Stimulated activated CD4-positive, alpha-beta T cell treated with anti-CD3 and anti-CD28 coated beads, TNF-alpha, amount 100 ng/mL, for 4 hours (primary cell): Measurements from ENCODE around the gene HSDL1.

Experiments
- DNase-seq, 3 experiments: peaks; one replicate each; pipeline ENCODE4 v3.0.0-alpha.2; 2020; ENCODE audit warnings: low read depth in 3 of 3

The HSDL1 gene

GRCh38 chr16:84082110-84082509 is 62.9 kb downstream of the HSDL1 start:
- no peak for DNase-seq

GRCh38 chr16:84081446-84081989 is 63.5 kb downstream of the HSDL1 start:
- DNase-seq, result no peak

DNA sequence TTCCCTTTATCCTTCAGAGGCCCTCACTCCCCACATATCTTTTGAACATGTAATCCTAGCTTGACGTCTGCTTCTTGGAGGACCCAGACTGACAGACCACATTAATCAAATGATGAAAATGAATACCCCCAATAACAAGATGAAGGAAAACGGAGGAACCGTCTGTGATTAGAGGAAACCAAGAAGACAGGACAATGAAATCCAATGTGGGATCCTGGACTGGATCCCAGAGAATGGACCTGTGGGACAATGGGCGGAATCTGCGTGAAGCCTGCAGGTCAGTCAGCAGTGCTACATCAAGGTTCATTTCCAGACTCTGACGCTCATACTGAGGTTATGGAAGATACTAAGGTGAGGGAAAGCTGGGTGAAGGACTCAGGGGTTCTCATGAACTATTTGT is 64.2 kb downstream of the HSDL1 start:
- no peak for DNase-seq

DNA sequence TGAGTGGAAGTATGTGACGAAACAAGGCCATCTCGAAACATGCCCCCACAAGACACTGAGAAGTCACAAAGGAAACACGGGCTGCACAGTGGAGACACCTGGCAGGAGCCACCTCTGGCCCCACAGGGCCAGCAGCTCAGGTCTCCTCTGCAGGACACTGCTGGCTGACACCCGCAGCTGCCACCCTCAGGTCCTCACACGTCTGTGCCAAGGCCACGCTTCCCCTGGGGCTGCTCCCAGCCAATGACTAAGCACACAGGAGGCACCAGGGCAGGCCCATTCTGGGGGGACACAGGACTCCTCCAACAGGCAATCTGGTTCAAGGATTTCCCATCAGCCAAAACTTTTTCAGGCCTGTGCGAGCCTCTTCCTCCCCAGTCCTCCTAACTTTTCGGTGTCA is 64.6 kb downstream of the HSDL1 start:
- no peak for DNase-seq

DNA sequence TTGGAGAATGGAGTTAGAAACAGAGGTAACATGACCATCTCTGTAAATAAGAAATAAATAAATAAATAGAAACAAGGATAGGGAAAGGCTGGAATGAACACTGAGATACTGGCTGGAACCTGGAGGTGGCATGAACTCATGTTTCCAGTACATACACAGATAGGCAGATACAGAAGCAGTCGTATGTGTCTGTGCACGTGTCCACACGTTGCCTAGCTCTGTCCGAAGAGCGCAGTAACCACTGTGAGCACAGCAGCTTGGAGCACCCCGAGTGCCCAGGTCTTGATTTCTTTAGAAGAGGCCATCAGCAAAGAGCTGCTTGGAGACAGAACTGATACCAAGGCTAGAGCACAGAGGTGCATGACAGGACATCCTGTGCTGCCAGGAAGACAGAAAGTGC is 65.3 kb downstream of the HSDL1 start:
- no peak for DNase-seq

GRCh38 chr16:84075376-84075775 is 69.6 kb downstream of the HSDL1 start:
- DNase-seq, result no peak

DNA sequence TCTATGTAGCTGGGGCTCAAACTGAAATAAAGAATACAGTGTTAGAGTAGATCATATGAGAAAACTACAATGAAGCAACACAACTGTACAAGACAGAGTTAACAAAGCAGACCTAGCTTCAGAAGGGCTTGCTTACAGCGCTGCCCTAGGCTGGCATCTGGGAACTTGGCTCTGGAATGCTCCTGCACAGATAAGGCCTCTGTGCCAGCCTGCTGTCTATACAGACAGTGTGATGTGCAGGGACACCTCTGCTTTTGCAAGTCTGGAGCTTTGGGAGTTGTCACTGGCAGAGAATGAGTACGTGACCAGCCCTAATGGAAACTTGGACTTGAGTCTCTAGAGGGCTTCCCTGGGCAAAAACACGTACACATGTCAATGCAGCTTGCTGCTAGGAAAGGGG is 70.3 kb downstream of the HSDL1 start:
- DNase-seq, result no peak
